Endometrium (tissue), 2 donors: ENCODE measurements around the gene OR2B6.
"Not testable (repeated sequence)": the region's sequence is repeated elsewhere in the genome, so short reads cannot be mapped to it uniquely, and the experiment has no call there.

ENCODE experiments used
- FAIRE-seq: peaks from 2 replicates; lab custom pipeline; 2012; peaks lifted over from hg19 to GRCh38; lab: Jason Lieb, UNC
- donor health status: control.
- donor health status: control.

OR2B6 gene

GRCh38 chr6:27956941-27957340, at the start of gene OR2B6:
Gene OR2B6, plus strand, starts transcription at chr6:27957241. Its CDS starts 0 bp downstream, at chr6:27957241.
- FAIRE-seq = no peak

- no peak for FAIRE-seq
Observed at GRCh38 chr6:27908017-27908416, 49.0 kb upstream of the OR2B6 start.

- FAIRE-seq = no peak
Observed at GRCh38 chr6:27911956-27912446, 45.0 kb upstream of the OR2B6 start, which contains the start of gene OR2B2. Gene OR2B2, minus strand, starts transcription at chr6:27912396. Its CDS starts 77 bp downstream, at chr6:27912319.

- no peak for FAIRE-seq
Observed at GRCh38 chr6:27922949-27923348, 34.1 kb upstream of the OR2B6 start.

GRCh38 chr6:27924179-27924578, 32.9 kb upstream of the OR2B6 start:
- no peak for FAIRE-seq

GRCh38 chr6:27928041-27928440, 29.0 kb upstream of the OR2B6 start:
- not testable (repeated sequence) for FAIRE-seq

GRCh38 chr6:27929930-27930329, 27.1 kb upstream of the OR2B6 start:
- not testable (repeated sequence) for FAIRE-seq

GRCh38 chr6:27931209-27931608, 25.8 kb upstream of the OR2B6 start:
- no peak for FAIRE-seq

- FAIRE-seq = no peak
Observed at GRCh38 chr6:27940766-27941165, 16.3 kb upstream of the OR2B6 start.

GRCh38 chr6:27943072-27943471, 14.0 kb upstream of the OR2B6 start:
- FAIRE-seq = not testable (repeated sequence)

- no peak for FAIRE-seq
Observed at GRCh38 chr6:27948237-27948636, 8.8 kb upstream of the OR2B6 start.

- FAIRE-seq = no peak
Observed at GRCh38 chr6:27951040-27951439, 6.0 kb upstream of the OR2B6 start.

GRCh38 chr6:27957516-27957915, 475 bp downstream of the OR2B6 start:
- no peak for FAIRE-seq

- no peak for FAIRE-seq
Observed at GRCh38 chr6:27962506-27962905, 5.5 kb downstream of the OR2B6 start.

- FAIRE-seq = no peak
Observed at GRCh38 chr6:27966044-27966443, 9.0 kb downstream of the OR2B6 start.

GRCh38 chr6:27966816-27967426, 9.9 kb downstream of the OR2B6 start:
- FAIRE-seq = no peak

- no peak for FAIRE-seq
Observed at GRCh38 chr6:27970444-27970843, 13.4 kb downstream of the OR2B6 start.

GRCh38 chr6:27972750-27973149, 15.7 kb downstream of the OR2B6 start:
- no peak for FAIRE-seq

- FAIRE-seq = no peak
Observed at GRCh38 chr6:27977387-27977786, 20.3 kb downstream of the OR2B6 start.

GRCh38 chr6:27978705-27979104, 21.7 kb downstream of the OR2B6 start:
- no peak for FAIRE-seq

GRCh38 chr6:27980111-27980510, 23.1 kb downstream of the OR2B6 start:
- no peak for FAIRE-seq

GRCh38 chr6:27986928-27987725, 30.1 kb downstream of the OR2B6 start:
- FAIRE-seq = no peak

GRCh38 chr6:27994616-27995015, 37.6 kb downstream of the OR2B6 start:
- peak; percentile 98 for FAIRE-seq
